Measurements from ENCODE around the gene SIGLEC7. TPM values are rescaled to one million over a fixed set of nuclear protein-coding genes. Genes with fewer than 3 reads are reported as not detected.

The SIGLEC7 gene
- not detected in 2 replicates for total RNA-seq (2014; rRNA removed; shearing (Covaris generic))

DNA sequence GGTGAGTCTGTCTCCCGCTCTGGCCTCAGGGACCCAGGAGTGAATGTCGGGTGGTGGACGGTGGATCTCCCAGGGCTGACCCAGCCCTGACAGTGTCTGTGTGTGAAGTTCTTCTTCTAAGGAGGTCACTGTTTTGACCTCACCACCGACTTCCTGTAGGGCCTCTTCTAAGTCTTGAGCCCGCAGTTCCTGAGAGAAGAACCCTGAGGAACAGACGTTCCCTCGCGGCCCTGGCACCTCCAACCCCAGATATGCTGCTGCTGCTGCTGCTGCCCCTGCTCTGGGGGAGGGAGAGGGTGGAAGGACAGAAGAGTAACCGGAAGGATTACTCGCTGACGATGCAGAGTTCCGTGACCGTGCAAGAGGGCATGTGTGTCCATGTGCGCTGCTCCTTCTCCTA, at the start of gene SIGLEC7:
SIGLEC7 (plus strand) TSS at position 183 of the 400 bp plus-strand sequence; CDS start at position 252, 69 bp downstream.

DNA sequence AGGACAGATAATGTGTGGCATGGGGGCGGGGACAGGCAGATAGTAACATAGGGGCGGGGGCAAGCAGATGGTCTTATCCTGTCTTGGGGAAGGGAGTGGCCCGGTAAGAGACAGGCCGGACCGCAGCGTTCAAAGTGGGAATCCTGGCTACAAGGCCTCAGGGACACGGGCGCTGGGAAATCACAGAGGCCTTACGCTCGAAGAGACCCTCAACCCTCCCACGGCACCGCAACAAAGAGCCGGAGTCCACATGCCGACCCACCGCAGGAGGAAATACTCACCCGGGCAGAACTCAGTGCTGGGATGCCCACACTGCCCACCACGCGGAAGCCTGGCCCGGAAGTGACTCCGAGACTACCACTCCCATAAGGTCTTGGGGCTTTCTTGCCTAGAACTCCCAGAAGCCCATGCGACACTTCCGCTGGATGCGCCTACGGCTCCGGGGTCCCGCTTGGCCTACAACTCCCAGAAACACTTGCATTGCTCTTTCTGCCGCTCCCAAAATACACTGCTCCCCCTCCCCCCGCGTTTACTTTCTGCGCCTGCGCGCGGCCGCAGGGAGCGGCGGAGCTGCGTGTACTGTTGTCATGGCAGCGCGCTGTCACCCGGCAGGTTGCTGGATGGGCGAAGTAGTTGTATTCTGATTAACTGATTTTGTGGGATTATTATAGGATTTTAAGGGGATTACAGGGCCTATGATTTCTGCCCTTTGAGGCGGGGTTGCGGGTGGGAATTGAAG, 33.9 kb upstream of the SIGLEC7 start, which contains the start of gene CTU1:
CTU1 (minus strand) TSS at position 344 of the 739 bp plus-strand sequence. CDS start 3,840 bp downstream, outside the sequence.

DNA sequence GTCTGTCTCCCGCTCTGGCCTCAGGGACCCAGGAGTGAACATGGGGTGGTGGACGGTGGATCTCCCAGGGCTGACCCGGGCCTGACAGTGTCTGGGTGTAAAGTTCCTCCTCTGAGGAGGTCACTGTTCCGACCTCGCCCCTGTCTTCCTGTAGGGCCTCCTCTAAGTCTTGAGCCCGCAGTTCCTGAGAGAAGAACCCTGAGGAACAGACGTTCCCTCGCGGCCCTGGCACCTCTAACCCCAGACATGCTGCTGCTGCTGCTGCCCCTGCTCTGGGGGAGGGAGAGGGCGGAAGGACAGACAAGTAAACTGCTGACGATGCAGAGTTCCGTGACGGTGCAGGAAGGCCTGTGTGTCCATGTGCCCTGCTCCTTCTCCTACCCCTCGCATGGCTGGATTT, 17.4 kb upstream of the SIGLEC7 start, which contains the start of gene SIGLEC9:
SIGLEC9 (plus strand) TSS at position 178 of the 400 bp plus-strand sequence; CDS start at position 247, 69 bp downstream.

Other genes starting within 250 kb of the SIGLEC7 start
- not detected in 2 replicates for gene KLK4, start 230.9 kb upstream of the SIGLEC7 start, total RNA-seq (2014; rRNA removed; shearing (Covaris generic))
- not detected in 2 replicates for gene KLK5, start 189.3 kb upstream of the SIGLEC7 start, total RNA-seq (2014; rRNA removed; shearing (Covaris generic))
- 0.94 and 1.6 TPM in 2 replicates for gene KLK6, start 172.7 kb upstream of the SIGLEC7 start, total RNA-seq (2014; rRNA removed; shearing (Covaris generic))
- gene KLK7, start 158.4 kb upstream of the SIGLEC7 start, total RNA-seq (2014; rRNA removed; shearing (Covaris generic)): not detected in 2 replicates
- gene KLK8, start 140.7 kb upstream of the SIGLEC7 start, total RNA-seq (2014; rRNA removed; shearing (Covaris generic)): not detected in 2 replicates
- gene KLK10, start 122.6 kb upstream of the SIGLEC7 start, total RNA-seq (2014; rRNA removed; shearing (Covaris generic)): not detected in 2 replicates
- not detected in 2 replicates for gene KLK11, start 115.7 kb upstream of the SIGLEC7 start, total RNA-seq (2014; rRNA removed; shearing (Covaris generic))
- gene KLK12, start 107.3 kb upstream of the SIGLEC7 start, total RNA-seq (2014; rRNA removed; shearing (Covaris generic)): not detected in 2 replicates
- gene KLK13, start 77.2 kb upstream of the SIGLEC7 start, total RNA-seq (2014; rRNA removed; shearing (Covaris generic)): not detected in 2 replicates
- 0.85 TPM in 1 of 2 replicates, not detected in the other for gene KLK14, start 59.4 kb upstream of the SIGLEC7 start, total RNA-seq (2014; rRNA removed; shearing (Covaris generic))
- gene CTU1, start 33.9 kb upstream of the SIGLEC7 start, total RNA-seq (2014; rRNA removed; shearing (Covaris generic)): 19.1 and 20.6 TPM in 2 replicates
- 0.08 TPM in 1 of 2 replicates, not detected in the other for gene SIGLEC9, start 17.4 kb upstream of the SIGLEC7 start, total RNA-seq (2014; rRNA removed; shearing (Covaris generic))
- 3.1 and 4.5 TPM in 2 replicates for gene CD33, start 82.8 kb downstream of the SIGLEC7 start, total RNA-seq (2014; rRNA removed; shearing (Covaris generic))
- gene SIGLECL1, start 108.8 kb downstream of the SIGLEC7 start, total RNA-seq (2014; rRNA removed; shearing (Covaris generic)): 0.32 TPM in 1 of 2 replicates, not detected in the other
- not detected in 2 replicates for gene IGLON5, start 169.3 kb downstream of the SIGLEC7 start, total RNA-seq (2014; rRNA removed; shearing (Covaris generic))
- 1.1 and 1.4 TPM in 2 replicates for gene VSIG10L, start 199.8 kb downstream of the SIGLEC7 start, total RNA-seq (2014; rRNA removed; shearing (Covaris generic))
- 338 and 353 TPM in 2 replicates for gene ETFB, start 224.1 kb downstream of the SIGLEC7 start, total RNA-seq (2014; rRNA removed; shearing (Covaris generic))
- 0.64 TPM in 1 of 2 replicates, not detected in the other for gene CLDND2, start 226.7 kb downstream of the SIGLEC7 start, total RNA-seq (2014; rRNA removed; shearing (Covaris generic))
- gene NKG7, start 230.4 kb downstream of the SIGLEC7 start, total RNA-seq (2014; rRNA removed; shearing (Covaris generic)): not detected in 2 replicates
- not detected in 2 replicates for gene LIM2, start 245.7 kb downstream of the SIGLEC7 start, total RNA-seq (2014; rRNA removed; shearing (Covaris generic))
- gene C19orf84, start 248.3 kb downstream of the SIGLEC7 start, total RNA-seq (2014; rRNA removed; shearing (Covaris generic)): not detected in 2 replicates

Data from A375 (cell line).